Activated naive CD4-positive, alpha-beta T cell treated with anti-CD3 and anti-CD28 coated beads, Interleukin-2, amount 50 U/mL, for 24 hours (primary cell): ENCODE data around the gene GTSE1.
A peak's percentile ranks its signal among the peaks of the same experiment; 100 is the strongest.

Experiments used
- H3K27ac Mint-ChIP-seq: one replicate; pipeline ENCODE4 v1.8.0; 2021; ENCODE audit warnings: mild to moderate bottlenecking, mixed read lengths
- H3K27me3 Mint-ChIP-seq: one replicate; pipeline ENCODE4 v1.8.0; 2021; ENCODE audit warnings: mixed read lengths
- H3K36me3 Mint-ChIP-seq: one replicate; pipeline ENCODE4 v1.8.0; 2021; ENCODE audit warnings: mixed read lengths
- H3K4me1 Mint-ChIP-seq: one replicate; pipeline ENCODE4 v1.8.0; 2021; ENCODE audit warnings: mixed read lengths
- H3K4me3 Mint-ChIP-seq: one replicate; pipeline ENCODE4 v1.8.0; 2021; ENCODE audit warnings: mild to moderate bottlenecking, mixed read lengths
- H3K9me3 Mint-ChIP-seq: one replicate; pipeline ENCODE4 v1.8.0; 2021; ENCODE audit warnings: mixed read lengths

The GTSE1 gene

DNA sequence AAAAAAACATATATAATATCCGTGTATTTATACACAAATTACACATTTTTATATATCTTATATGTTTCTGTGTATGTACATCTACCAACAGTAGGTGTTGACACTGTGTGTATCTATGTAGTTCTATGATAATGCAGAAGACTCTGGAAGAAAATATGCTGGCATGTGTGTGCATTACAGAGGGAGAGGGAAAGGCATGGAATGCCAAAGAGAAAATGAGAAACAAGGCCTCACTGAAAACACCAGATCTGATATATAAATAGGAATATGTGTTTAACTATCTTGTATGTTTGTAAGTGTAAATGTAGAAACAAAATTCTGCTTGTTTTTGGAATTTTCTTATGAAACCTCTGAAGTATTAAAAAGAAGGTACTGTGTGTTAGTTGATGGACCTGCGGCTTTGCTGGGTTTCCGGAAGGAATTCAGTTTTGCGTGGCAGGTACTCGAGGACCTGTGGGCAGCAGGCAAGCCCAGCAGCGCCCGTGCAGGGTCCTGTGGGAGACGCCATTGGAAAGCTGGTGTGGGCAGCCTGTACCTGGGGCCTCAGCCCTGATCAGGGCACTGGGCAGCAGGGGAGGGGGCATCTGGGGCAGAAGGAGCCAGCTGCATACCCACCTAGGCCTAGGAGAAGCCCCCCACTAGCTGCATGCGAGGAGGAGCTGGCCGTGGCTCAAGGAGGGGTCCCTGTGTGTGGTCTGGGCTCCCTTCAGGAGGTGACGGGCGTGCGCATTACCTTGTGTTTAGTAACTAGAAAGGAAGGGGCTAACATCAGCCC is 31.2 kb downstream of the GTSE1 start:
- Mint-ChIP-seq H3K27ac (no peak overlapping the region), H3K9me3 (no peaks in the 10 kb centered on the region), H3K36me3 (no peaks in the 10 kb centered on the region)

DNA sequence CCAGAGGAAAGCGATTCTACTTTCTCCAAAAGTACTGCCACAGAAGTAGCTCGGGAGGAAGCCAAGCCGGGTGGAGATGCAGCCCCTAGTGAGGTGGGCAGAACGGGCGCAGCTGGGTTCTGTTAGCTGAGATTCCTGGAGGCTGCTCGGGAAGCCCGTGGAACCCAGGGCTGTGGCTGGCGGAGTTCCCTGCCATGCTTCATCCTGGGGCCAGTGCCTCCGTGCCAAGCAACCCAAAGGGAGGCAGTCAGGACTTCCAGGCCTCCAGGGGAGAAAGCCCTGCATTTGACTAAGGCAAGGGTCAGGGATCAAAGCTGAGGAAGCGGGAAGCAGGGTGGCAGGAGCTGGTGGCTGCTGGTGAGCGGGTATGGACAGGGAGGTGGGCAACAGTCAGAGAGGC is 32.1 kb downstream of the GTSE1 start:
- H3K27me3 Mint-ChIP-seq, result no peaks in the 10 kb centered on the region
- H3K4me3 Mint-ChIP-seq, result no peak overlapping the region
- H3K4me1 Mint-ChIP-seq, result no peaks in the 10 kb centered on the region
- no peaks in the 10 kb centered on the region for H3K36me3 Mint-ChIP-seq
- H3K27ac Mint-ChIP-seq, result no peak overlapping the region
- no peaks in the 10 kb centered on the region for H3K9me3 Mint-ChIP-seq

More for the DNA sequence above, 31.2 kb downstream of the GTSE1 start:
- Mint-ChIP-seq H3K4me1 (no peaks in the 10 kb centered on the region), H3K4me3 (no peak overlapping the region), H3K27me3 (no peaks in the 10 kb centered on the region)

DNA sequence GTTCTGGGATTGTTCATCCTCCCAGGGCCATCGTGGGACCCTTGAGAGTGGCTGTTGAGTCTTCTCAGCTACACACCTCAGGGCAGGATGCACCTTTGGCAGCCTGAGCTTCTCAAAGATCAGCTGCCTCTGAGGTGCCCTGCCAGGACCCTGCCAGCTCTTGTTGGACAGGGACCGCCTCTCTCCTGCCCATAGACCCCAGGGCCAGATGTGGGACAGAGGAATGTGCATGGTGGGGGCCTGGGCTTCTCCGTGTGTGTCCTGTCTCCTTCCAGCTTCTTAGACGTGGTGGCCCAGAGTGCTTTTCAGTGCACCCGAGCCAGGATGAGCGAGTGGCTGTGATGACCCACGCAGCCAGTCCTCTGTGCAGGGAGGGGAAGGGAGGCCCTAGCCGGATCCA is 32.9 kb downstream of the GTSE1 start:
- Mint-ChIP-seq H3K9me3 (no peaks in the 10 kb centered on the region), H3K4me1 (peaks cover 5% of the 10 kb centered on the region), H3K36me3 (no peaks in the 10 kb centered on the region), H3K27ac (no peak overlapping the region), H3K4me3 (no peak overlapping the region), H3K27me3 (no peaks in the 10 kb centered on the region)

DNA sequence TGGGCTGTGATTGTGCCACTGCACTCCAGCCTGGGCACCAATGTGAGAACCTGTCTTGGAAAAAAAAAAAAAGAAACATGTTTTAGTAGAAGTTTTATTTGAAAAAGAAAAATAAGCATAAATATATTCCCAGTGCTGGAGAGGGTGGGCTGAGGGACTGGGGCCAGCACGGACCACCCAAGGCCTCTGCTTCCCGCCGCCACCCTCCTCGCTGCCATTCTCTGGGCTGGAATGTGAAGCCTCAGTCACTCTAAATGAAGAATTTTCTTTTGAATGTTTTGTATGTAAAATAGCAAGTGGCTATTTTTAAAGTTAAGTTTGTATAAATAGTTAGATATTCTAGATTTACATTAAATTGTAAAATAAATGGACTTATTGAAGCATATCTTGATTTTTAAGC is 33.8 kb downstream of the GTSE1 start:
- Mint-ChIP-seq H3K4me1 (peaks cover 6% of the 10 kb centered on the region), H3K27ac (no peak overlapping the region), H3K27me3 (no peaks in the 10 kb centered on the region), H3K36me3 (no peaks in the 10 kb centered on the region), H3K9me3 (no peaks in the 10 kb centered on the region), H3K4me3 (no peak overlapping the region)

DNA sequence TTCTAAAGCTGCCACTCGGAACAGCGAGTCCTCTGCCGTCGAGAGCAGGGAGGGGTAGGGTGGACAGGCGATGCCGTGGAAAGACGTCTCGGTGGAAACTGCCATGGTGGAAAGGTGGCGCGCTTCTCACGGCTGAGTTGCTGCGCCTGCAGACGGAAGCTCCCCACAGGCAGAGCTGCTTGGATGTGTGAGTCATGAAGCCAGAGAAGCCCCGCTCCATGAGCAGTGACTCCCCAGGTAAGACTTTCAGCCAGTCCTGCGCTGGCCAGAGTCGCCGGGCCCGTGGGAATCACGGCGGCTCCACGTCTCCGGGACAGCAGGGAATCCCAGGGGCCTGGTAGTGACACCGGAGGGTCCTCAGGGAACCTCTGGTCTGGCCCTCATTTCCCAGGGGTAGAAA is 34.8 kb downstream of the GTSE1 start:
- Mint-ChIP-seq H3K4me1 (peaks cover 8% of the 10 kb centered on the region), H3K27ac (no peak overlapping the region), H3K27me3 (no peaks in the 10 kb centered on the region), H3K9me3 (no peaks in the 10 kb centered on the region), H3K36me3 (peaks cover under 1% of the 10 kb centered on the region), H3K4me3 (no peak overlapping the region)

DNA sequence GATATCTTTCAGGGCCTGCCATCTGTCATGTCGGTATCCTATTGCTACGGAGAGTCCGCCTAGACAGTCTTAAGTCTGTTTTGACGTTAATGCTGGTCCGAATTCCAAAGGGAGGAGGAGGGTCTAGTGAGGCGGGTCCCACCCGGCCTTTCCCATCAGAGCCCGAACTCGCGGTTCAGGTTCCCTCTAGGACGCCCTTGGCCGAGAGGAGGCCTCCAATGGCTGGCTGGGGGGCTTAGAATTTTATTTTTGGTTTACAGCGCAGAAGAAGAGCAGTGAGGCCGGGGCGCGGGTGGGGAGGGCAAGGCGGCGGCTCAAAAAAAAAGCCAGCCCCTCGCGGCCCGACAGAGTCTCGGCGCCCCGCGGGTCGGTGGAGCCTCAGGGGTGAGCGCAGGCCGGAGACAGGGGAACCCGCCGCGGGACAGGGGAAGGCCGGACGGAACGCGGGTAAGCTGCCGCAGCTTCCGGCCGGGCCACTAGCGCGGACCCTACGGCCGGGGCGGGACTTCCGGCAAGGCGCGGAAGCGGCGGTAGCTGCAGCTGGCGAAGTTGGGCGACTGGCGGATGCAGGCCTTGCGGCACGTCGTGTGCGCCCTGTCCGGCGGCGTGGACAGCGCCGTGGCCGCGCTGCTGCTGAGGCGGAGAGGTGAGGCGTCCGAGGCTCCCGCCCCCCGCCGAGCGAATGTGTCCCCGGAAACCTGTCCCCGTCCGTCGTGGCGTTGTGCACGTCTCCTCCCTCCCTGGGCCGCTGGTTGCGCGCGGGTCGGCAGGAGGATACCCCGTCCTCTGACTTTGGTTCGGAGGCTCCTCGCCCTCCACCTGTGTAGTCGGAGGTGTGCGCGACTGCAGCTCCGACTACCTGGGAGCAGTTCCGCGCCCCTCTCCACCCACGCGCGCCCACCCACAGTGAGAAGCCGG is 38.8 kb downstream of the GTSE1 start, which contains the start of gene TRMU:
TRMU (plus strand) TSS at position 514 of the 918 bp plus-strand sequence; CDS start at position 565, 51 bp downstream.
- Mint-ChIP-seq H3K27me3 (no peaks in the 10 kb centered on the region), H3K36me3 (peaks cover 15% of the 10 kb centered on the region), H3K4me1 (peaks cover 39% of the 10 kb centered on the region), H3K4me3 (peak within 1 kb of the TSS; percentile 96), H3K9me3 (no peaks in the 10 kb centered on the region), H3K27ac (peak within 1 kb of the TSS; percentile 97)

DNA sequence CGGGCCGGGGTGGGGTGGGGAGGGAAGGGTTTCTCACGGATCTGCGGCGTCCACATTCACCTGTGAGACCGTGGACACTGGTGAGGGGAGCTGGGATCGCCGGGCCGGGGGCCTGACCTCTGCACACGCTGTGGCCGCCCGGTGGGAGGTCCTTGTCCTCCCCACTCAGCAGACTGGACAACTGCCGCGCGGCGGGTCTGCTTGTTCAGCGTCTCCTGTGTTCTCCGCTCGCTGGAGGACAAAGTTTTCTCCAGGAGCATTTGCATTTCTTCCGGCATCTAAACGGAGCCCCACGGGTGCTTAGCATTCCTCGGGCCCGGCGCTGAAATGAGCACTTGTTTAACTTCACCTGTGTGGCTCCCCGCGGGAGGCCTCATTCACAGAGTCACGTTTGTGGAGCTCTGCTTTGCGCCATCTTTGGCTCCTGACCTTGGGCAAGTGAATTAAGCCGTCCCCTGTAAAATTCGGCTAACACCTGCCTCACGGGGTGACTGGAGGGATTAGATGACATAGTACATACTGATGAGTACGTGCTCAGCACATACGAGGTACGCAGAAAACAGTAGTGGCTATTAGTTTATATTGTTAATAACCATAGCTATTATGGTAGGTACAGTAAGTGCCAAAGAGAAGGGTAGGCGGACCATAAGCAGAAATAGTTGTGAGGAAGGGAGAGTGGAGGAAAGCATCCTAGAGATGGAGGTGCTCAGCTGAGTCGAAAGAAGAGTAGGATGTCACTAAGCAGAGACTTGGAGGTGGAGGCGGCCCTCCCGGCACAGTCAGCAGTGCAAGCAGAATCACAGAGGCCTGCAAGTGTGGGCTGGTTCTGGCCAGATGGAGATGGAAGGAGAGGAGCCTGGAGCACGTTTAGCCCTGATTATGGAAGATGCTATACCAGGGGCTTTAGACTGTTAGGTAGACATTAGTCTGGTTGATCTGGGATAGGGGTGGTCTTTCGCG is 39.7 kb downstream of the GTSE1 start:
- H3K4me1 Mint-ChIP-seq, result peaks cover 44% of the 10 kb centered on the region
- peak overlapping the region; percentile 96 for H3K4me3 Mint-ChIP-seq

DNA sequence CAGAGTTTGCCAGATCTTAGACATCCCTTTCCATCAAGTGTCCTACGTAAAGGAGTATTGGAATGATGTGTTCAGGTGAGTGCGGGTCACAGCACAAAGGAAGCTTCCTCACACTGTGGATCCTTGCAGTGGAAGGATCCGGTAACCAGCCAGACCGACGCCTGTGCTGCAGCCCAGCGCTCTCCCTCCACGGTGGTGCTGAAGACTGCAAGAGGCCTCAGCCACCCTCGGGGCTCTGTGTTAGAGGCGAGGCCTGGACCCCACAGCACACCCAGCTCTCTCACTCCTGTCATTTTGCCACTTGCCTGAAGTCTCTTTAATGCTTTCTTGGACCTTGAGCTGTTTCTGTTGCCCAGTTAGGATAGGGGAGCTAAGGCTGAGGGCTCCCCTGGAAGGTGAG is 41.2 kb downstream of the GTSE1 start:
- H3K27me3 Mint-ChIP-seq, result no peaks in the 10 kb centered on the region
- H3K4me3 Mint-ChIP-seq, result peak overlapping the region; percentile 36
- H3K27ac Mint-ChIP-seq, result no peak overlapping the region
- H3K4me1 Mint-ChIP-seq, result peaks cover 50% of the 10 kb centered on the region
- H3K36me3 Mint-ChIP-seq, result peaks cover 15% of the 10 kb centered on the region
- no peaks in the 10 kb centered on the region for H3K9me3 Mint-ChIP-seq

More for the DNA sequence above, 39.7 kb downstream of the GTSE1 start:
- H3K36me3 Mint-ChIP-seq, result peaks cover 15% of the 10 kb centered on the region
- H3K9me3 Mint-ChIP-seq, result no peaks in the 10 kb centered on the region
- H3K27me3 Mint-ChIP-seq, result no peaks in the 10 kb centered on the region
- peak overlapping the region; percentile 89 for H3K27ac Mint-ChIP-seq

DNA sequence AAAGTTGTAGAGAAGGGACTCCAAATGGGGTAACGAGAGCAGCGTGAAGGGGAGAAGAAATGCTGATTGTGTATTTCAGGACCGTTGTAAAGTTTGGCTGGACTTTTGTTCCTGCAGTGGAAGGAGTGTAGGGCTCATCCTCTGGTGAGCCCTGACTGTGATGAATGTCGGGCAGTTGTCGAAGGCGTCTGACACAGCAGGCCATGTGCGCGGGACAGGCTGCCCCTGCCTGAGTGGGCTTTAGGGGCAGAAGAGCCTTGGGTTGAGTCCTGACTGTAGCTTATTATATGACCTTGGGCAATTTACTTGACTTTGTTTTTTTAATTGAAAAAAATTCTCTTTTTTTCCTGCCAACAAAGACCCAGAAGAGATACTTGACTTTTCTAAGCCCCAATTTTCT is 42.0 kb downstream of the GTSE1 start:
- H3K9me3 Mint-ChIP-seq, result no peaks in the 10 kb centered on the region
- H3K36me3 Mint-ChIP-seq, result peaks cover 15% of the 10 kb centered on the region
- no peaks in the 10 kb centered on the region for H3K27me3 Mint-ChIP-seq
- peaks cover 50% of the 10 kb centered on the region for H3K4me1 Mint-ChIP-seq
- H3K4me3 Mint-ChIP-seq, result no peak overlapping the region
- no peak overlapping the region for H3K27ac Mint-ChIP-seq

DNA sequence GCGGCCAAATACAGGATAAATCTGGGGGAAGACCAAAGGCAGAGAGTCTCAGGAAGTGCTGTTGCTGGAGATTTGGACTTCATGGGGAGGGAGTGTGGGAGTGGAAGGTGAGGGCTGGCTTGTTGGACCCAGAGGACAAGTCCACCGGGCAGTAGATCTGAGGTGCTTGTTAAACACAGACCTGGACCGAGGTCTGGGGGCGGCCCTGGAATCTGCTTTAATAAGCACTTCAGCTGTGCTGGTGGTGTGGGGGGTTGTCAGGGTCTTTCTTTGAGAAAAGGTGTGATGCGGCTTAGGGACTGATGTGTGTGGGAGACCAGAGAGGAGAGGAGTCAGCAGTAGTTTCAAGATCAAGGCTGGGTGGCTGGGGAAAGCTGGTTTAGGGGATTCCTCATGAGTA is 43.3 kb downstream of the GTSE1 start:
- Mint-ChIP-seq H3K4me3 (no peak overlapping the region), H3K4me1 (peaks cover 49% of the 10 kb centered on the region), H3K27ac (peak overlapping the region; percentile 63), H3K27me3 (no peaks in the 10 kb centered on the region), H3K9me3 (no peaks in the 10 kb centered on the region), H3K36me3 (peaks cover 17% of the 10 kb centered on the region)

DNA sequence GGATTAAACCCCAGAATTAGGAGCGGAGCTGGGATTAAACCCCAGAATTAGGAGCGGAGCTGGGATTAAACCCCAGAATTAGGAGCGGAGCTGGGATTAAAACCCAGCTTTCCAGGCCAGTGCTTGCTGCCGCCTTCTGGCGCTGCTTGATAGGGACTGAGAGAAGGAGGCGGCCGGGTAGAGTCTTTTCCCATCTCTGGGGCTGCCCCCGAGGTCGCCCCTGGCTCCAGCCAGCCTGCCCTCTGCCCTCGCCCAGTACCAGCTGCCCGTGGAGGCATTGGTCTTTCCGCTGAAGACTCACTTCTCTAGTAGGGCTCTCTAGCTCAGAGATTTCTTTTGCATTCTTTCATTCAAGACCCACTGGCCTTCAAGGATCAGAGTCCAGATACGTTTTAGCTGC is 44.0 kb downstream of the GTSE1 start:
- no peaks in the 10 kb centered on the region for H3K9me3 Mint-ChIP-seq
- no peak overlapping the region for H3K4me3 Mint-ChIP-seq
- no peak overlapping the region for H3K27ac Mint-ChIP-seq
- H3K27me3 Mint-ChIP-seq, result no peaks in the 10 kb centered on the region
- H3K4me1 Mint-ChIP-seq, result peaks cover 49% of the 10 kb centered on the region
- H3K36me3 Mint-ChIP-seq, result peaks cover 19% of the 10 kb centered on the region

DNA sequence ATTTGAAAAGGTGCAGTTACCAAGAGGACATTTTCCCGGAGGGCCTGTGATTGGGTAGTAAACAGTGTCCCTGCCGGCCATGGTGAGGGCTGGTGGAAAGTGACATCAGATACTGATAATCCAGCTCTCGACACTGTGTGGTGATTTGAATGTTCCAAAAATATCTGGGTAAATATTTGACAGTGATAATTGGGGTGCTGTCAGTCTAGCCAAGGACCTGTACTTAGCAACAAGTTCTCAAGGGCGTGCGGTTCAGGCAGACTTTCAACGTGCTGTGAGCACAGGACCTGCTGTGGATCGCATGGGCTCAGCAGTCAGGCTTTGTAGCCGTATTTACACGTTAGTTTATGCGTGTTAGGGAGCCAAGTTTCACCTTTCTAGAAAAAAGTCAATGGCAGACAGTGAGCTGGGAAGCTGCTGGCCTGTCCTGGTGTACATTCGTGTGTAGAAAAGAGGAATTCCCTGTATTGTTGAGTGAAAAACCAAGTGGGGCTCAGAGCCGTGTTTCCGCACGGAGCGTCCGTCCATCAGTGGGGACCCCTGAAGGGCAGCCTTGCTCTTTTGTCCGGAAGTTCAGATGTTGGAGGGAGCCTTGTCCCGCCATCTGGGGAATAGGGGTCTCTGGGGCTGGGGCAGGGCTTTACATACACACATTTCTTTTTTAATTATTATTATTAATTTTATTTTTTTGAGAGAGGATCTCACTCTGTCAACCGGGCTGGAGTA is 50.2 kb downstream of the GTSE1 start:
- H3K4me1 Mint-ChIP-seq, result peaks cover 10% of the 10 kb centered on the region
- H3K36me3 Mint-ChIP-seq, result peaks cover 12% of the 10 kb centered on the region
- H3K4me3 Mint-ChIP-seq, result no peak overlapping the region
- H3K9me3 Mint-ChIP-seq, result no peaks in the 10 kb centered on the region
- H3K27ac Mint-ChIP-seq, result no peak overlapping the region
- no peaks in the 10 kb centered on the region for H3K27me3 Mint-ChIP-seq

DNA sequence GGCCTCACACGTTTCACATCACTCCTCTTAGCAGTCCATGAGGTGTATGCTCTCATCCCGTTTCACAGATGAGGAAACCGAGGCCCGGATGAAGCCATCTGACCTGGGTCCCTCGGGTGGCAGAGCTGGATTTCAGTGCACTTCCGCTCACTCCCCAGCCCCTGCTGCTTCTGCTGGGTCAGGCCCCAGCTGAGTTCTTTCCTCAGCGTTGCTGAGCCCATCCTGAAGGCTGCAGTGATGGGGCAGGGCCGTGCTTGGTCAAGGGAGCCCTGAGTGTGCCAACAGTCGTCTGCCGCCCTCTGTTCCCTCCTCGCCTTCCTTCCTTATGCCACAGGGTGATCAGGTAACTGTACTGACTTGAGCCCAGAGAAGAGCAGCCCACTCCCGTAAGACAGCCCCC is 51.0 kb downstream of the GTSE1 start:
- Mint-ChIP-seq H3K27ac (no peak overlapping the region), H3K27me3 (no peaks in the 10 kb centered on the region), H3K9me3 (no peaks in the 10 kb centered on the region), H3K4me3 (no peak overlapping the region), H3K36me3 (peaks cover 15% of the 10 kb centered on the region), H3K4me1 (peaks cover 5% of the 10 kb centered on the region)

DNA sequence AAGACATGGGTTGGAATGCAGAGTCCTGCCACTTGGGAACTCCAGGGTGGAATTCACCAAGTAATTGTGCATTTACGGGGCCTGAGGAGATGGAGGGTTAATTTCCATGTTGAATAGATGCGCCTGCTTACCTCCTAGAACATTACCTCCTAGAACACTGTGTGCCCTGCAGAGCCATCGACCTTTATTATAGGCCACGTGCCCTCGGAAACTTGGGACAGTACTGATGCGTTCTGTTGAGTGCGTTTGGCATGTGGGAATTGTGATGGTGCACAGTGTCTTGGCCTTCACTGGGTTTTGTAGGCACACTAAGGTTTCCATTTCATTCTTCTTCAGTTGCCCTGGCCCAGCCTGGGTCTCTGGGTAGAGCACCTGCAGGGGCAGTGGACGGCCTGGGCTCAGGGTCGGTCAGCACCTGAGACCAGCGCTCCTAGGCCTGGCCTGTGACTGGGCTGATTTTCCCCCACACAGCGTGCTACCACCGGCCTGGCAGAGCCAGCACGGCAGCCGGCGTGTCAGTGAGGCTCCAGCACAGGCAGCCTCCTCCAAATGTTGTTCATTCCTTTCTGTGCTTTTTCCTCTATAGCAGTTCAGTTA is 51.5 kb downstream of the GTSE1 start:
- Mint-ChIP-seq H3K4me3 (no peak overlapping the region), H3K9me3 (no peaks in the 10 kb centered on the region), H3K27me3 (no peaks in the 10 kb centered on the region), H3K4me1 (peaks cover 5% of the 10 kb centered on the region), H3K36me3 (peaks cover 15% of the 10 kb centered on the region), H3K27ac (no peak overlapping the region)
